ENCODE data around the gene RABAC1. TPM values are rescaled to one million over a fixed set of nuclear protein-coding genes. Genes with fewer than 3 reads are reported as not detected.
"Not testable (repeated sequence)": the region's sequence is repeated elsewhere in the genome, so short reads cannot be mapped to it uniquely, and the experiment has no call there.

The RABAC1 gene
- total and polyA plus RNA-seq, 2 experiments from 2014 or later, result 151 to 270 TPM

- Histone ChIP-seq H3K36me3 (no peaks in the 10 kb centered on the region), H3K9me3 (ENCODE audit: low read depth) (no peaks in the 10 kb centered on the region), H3K27me3 (peaks cover 78% of the 10 kb centered on the region), H3K27ac (no peak overlapping the region), H3K4me1 (ENCODE audit: low read depth) (peaks cover 6% of the 10 kb centered on the region), H3K4me3 (no peak overlapping the region)
- no peak for DNase-seq (ENCODE audit: low read depth in 1 of 2, low spot score in 1 of 2)
- TF ChIP-seq CTCF (IDR thresholded peaks at IDR 0.05; ENCODE audit: low read depth, low read length), result no peak
These were observed 36.2 kb upstream of the RABAC1 start for GRCh38 chr19:41994994-41995958.

GRCh38 chr19:41994521-41994971 lies 35.4 kb upstream of the RABAC1 start:
- Histone ChIP-seq H3K27me3 (peaks cover 71% of the 10 kb centered on the region), H3K4me1 (ENCODE audit: low read depth) (peaks cover 6% of the 10 kb centered on the region), H3K9me3 (ENCODE audit: low read depth) (no peaks in the 10 kb centered on the region), H3K36me3 (no peaks in the 10 kb centered on the region), H3K27ac (no peak overlapping the region), H3K4me3 (no peak overlapping the region)
- no peak for TF ChIP-seq CTCF (IDR thresholded peaks at IDR 0.05; ENCODE audit: low read depth, low read length)
- DNase-seq (ENCODE audit: low read depth in 1 of 2, low spot score in 1 of 2), result no peak

GRCh38 chr19:41993612-41994483 lies 34.7 kb upstream of the RABAC1 start, which contains the start of gene ATP1A3:
TSS of gene ATP1A3 (minus strand) at chr19:41994230. CDS start at chr19:41994076, 154 bp downstream.
- Histone ChIP-seq H3K36me3 (no peaks in the 10 kb centered on the region), H3K4me3 (peak within 1 kb of the TSS; percentile 41), H3K27ac (no peak within 1 kb of the TSS), H3K9me3 (ENCODE audit: low read depth) (no peaks in the 10 kb centered on the region), H3K4me1 (ENCODE audit: low read depth) (peaks cover 6% of the 10 kb centered on the region), H3K27me3 (peaks cover 64% of the 10 kb centered on the region)
- DNase-seq (ENCODE audit: low read depth in 1 of 2, low spot score in 1 of 2), result peak; percentile 60 to 75
- TF ChIP-seq CTCF (IDR thresholded peaks at IDR 0.05; ENCODE audit: low read depth, low read length), result no peak

GRCh38 chr19:41991925-41992569 lies 32.9 kb upstream of the RABAC1 start:
- H3K27me3 ChIP-seq, result peaks cover 46% of the 10 kb centered on the region
- not testable (repeated sequence) for H3K4me1 ChIP-seq (ENCODE audit: low read depth); DNase-seq (ENCODE audit: low read depth in 1 of 2, low spot score in 1 of 2); H3K27ac ChIP-seq; H3K9me3 ChIP-seq (ENCODE audit: low read depth); H3K36me3 ChIP-seq; H3K4me3 ChIP-seq

- Histone ChIP-seq H3K27me3 (peaks cover 36% of the 10 kb centered on the region), H3K36me3 (no peaks in the 10 kb centered on the region), H3K4me1 (ENCODE audit: low read depth) (no peaks in the 10 kb centered on the region), H3K9me3 (ENCODE audit: low read depth) (no peaks in the 10 kb centered on the region), H3K4me3 (no peak overlapping the region), H3K27ac (no peak overlapping the region)
- no peak for DNase-seq (ENCODE audit: low read depth in 1 of 2, low spot score in 1 of 2)
- TF ChIP-seq CTCF (IDR thresholded peaks at IDR 0.05; ENCODE audit: low read depth, low read length), result no peak
These were observed 31.9 kb upstream of the RABAC1 start for GRCh38 chr19:41991025-41991424.
